HG02798 (cell line): Measurements from ENCODE around the gene FSTL3.

ENCODE experiments used
- ATAC-seq: cut with Tn5 transposase; IDR thresholded peaks from one replicate; pipeline ENCODE4 v1.9.1; 2021; ENCODE audit warnings: mild to moderate bottlenecking; ENCODE audit not compliant: unreplicated experiment, poor library complexity

Gene FSTL3

GRCh38 chr19:644789-645188, 31.4 kb upstream of the FSTL3 start:
- ATAC-seq: no peak

- no peak for ATAC-seq
Observed at GRCh38 chr19:645912-646778, 30.0 kb upstream of the FSTL3 start.

- ATAC-seq: no peak
Observed at GRCh38 chr19:646779-647565, 29.2 kb upstream of the FSTL3 start.

GRCh38 chr19:647566-648284, 28.5 kb upstream of the FSTL3 start:
- ATAC-seq: no peak

GRCh38 chr19:648305-648704, 27.9 kb upstream of the FSTL3 start:
- ATAC-seq: no peak

- no peak for ATAC-seq
Observed at GRCh38 chr19:648904-649801, 27.0 kb upstream of the FSTL3 start.

GRCh38 chr19:650121-650520, 26.1 kb upstream of the FSTL3 start:
- no peak for ATAC-seq

GRCh38 chr19:651114-651818, 24.9 kb upstream of the FSTL3 start:
- ATAC-seq: no peak

GRCh38 chr19:651991-652390, 24.2 kb upstream of the FSTL3 start:
- no peak for ATAC-seq

GRCh38 chr19:652467-653389, 23.5 kb upstream of the FSTL3 start:
- no peak for ATAC-seq

- ATAC-seq: no peak
Observed at GRCh38 chr19:653425-653824, 22.8 kb upstream of the FSTL3 start.

GRCh38 chr19:655691-656090, 20.5 kb upstream of the FSTL3 start:
- ATAC-seq: no peak

GRCh38 chr19:656751-657559, 19.2 kb upstream of the FSTL3 start:
- no peak for ATAC-seq

GRCh38 chr19:657611-658010, 18.6 kb upstream of the FSTL3 start:
- ATAC-seq: no peak

GRCh38 chr19:658059-658839, 17.9 kb upstream of the FSTL3 start:
- ATAC-seq: no peak

GRCh38 chr19:658916-659839, 17.0 kb upstream of the FSTL3 start:
- no peak for ATAC-seq
